ENCODE results near the gene CBY1. TPM values are rescaled to one million over a fixed set of nuclear protein-coding genes. Genes with fewer than 3 reads are reported as not detected.

Gene CBY1
- total and polyA plus RNA-seq, 4 donors, result 6.3 to 14.9 (median 8.9) TPM

DNA sequence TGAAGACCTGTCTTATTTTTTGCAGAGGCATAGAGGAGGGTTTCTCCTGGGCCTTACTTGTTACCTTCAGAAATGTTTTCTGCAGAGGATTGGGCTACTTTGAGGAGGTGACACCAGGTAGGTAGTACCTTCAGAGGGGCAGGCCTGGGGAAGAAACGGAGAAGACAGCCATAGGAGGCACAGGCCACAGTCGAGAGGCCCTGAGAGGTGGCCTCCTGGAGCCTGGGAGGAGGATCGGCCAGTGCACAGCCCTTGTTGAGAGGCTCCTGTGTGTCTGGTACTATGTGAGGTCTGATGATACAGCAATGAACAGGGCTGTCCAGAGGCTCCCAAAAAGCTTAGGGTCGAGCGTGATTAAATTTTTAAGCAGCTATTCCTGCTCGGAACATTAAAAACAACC is 60.8 kb downstream of the CBY1 start:
- no peak for TF ChIP-seq GABPA (IDR thresholded peaks at IDR 0.05 in 1 of 2, conservative IDR thresholded peaks at IDR 0.05 in 1 of 2)
- TF ChIP-seq MAX (IDR thresholded peaks at IDR 0.05), result no peak
- TF ChIP-seq, protein P1, sequence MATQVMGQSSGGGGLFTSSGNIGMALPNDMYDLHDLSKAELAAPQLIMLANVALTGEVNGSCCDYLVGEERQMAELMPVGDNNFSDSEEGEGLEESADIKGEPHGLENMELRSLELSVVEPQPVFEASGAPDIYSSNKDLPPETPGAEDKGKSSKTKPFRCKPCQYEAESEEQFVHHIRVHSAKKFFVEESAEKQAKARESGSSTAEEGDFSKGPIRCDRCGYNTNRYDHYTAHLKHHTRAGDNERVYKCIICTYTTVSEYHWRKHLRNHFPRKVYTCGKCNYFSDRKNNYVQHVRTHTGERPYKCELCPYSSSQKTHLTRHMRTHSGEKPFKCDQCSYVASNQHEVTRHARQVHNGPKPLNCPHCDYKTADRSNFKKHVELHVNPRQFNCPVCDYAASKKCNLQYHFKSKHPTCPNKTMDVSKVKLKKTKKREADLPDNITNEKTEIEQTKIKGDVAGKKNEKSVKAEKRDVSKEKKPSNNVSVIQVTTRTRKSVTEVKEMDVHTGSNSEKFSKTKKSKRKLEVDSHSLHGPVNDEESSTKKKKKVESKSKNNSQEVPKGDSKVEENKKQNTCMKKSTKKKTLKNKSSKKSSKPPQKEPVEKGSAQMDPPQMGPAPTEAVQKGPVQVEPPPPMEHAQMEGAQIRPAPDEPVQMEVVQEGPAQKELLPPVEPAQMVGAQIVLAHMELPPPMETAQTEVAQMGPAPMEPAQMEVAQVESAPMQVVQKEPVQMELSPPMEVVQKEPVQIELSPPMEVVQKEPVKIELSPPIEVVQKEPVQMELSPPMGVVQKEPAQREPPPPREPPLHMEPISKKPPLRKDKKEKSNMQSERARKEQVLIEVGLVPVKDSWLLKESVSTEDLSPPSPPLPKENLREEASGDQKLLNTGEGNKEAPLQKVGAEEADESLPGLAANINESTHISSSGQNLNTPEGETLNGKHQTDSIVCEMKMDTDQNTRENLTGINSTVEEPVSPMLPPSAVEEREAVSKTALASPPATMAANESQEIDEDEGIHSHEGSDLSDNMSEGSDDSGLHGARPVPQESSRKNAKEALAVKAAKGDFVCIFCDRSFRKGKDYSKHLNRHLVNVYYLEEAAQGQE (IDR thresholded peaks at IDR 0.05), result no peak
- no peak for TF ChIP-seq JUND (IDR thresholded peaks at IDR 0.05)
- TF ChIP-seq EGR1 (IDR thresholded peaks at IDR 0.05; ENCODE audit: low read depth in 2 of 2), result no peak
- no peak for TF ChIP-seq SP1 (IDR thresholded peaks at IDR 0.05)
- TF ChIP-seq RAD21 (IDR thresholded peaks at IDR 0.05), result no peak
- no peak for TF ChIP-seq CTCF (IDR thresholded peaks at IDR 0.05; ENCODE audit: low read depth, low read length, missing input control)
- no peak for TF ChIP-seq HNF4G (IDR thresholded peaks at IDR 0.05)
- TF ChIP-seq RXRA (IDR thresholded peaks at IDR 0.05), result no peak
- TF ChIP-seq, protein P2, sequence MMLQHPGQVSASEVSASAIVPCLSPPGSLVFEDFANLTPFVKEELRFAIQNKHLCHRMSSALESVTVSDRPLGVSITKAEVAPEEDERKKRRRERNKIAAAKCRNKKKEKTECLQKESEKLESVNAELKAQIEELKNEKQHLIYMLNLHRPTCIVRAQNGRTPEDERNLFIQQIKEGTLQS (IDR thresholded peaks at IDR 0.05), result no peak
- Histone ChIP-seq H3K4me1 (ENCODE audit: control insufficient read depth in 4 of 4, insufficient read depth in 4 of 4, low read length in 3 of 4) (no peaks in the 10 kb centered on the region), H3K27me3 (ENCODE audit: control insufficient read depth in 4 of 4, insufficient read depth in 4 of 4, low read length in 3 of 4) (no peaks in the 10 kb centered on the region), H3K4me3 (ENCODE audit: low read depth in 1 of 3, low read length in 3 of 3) (no peak overlapping the region), H3K36me3 (ENCODE audit: control insufficient read depth in 4 of 4, insufficient read depth in 3 of 4, low read depth in 1 of 4, low read length in 3 of 4) (peaks cover 7 to 39% (median 22%) of the 10 kb centered on the region in 4 donors), H3K9me3 (ENCODE audit: control insufficient read depth in 4 of 4, low read length in 3 of 4) (no peaks in the 10 kb centered on the region), H3K9ac (ENCODE audit: low read depth in 1 of 2, low read length in 2 of 2) (no peak overlapping the region), H3K27ac (ENCODE audit: low read depth in 1 of 2, low read length in 2 of 2) (no peak overlapping the region)
- 97% methylated on average over 6 of the region's 6 CpGs for WGBS
- DNase-seq (ENCODE audit: low spot score), result no peak

DNA sequence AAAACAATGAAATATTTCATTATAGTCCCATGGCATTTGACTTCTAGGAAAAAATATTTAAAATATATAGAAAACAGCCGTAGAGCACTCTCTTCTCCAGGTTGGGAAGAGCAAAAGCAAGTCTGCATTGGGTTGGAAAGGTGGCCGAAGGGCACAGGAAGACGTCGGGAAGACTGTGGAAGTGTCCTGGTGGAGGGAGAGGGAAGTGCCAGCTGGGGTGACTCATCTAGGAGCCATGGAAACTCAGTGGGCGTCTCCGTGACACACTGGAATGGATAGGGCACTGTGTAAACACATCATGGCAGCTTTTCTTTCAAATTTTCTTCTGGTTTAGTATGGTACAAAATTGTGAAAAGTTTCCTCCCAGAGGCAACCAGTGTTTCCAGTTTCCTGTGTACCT is 62.0 kb downstream of the CBY1 start:
- Histone ChIP-seq H3K9me3 (ENCODE audit: control insufficient read depth in 4 of 4, low read length in 3 of 4) (no peaks in the 10 kb centered on the region), H3K36me3 (ENCODE audit: control insufficient read depth in 4 of 4, insufficient read depth in 3 of 4, low read depth in 1 of 4, low read length in 3 of 4) (peaks cover 9 to 50% (median 33%) of the 10 kb centered on the region in 4 donors), H3K27ac (ENCODE audit: low read depth in 1 of 2, low read length in 2 of 2) (no peak overlapping the region), H3K27me3 (ENCODE audit: control insufficient read depth in 4 of 4, insufficient read depth in 4 of 4, low read length in 3 of 4) (no peaks in the 10 kb centered on the region), H3K9ac (ENCODE audit: low read depth in 1 of 2, low read length in 2 of 2) (no peak overlapping the region), H3K4me1 (ENCODE audit: control insufficient read depth in 4 of 4, insufficient read depth in 4 of 4, low read length in 3 of 4) (no peaks in the 10 kb centered on the region), H3K4me3 (ENCODE audit: low read depth in 1 of 3, low read length in 3 of 3) (no peak overlapping the region)
- peak; percentile 68 to 88 for TF ChIP-seq JUND (IDR thresholded peaks at IDR 0.05)
- TF ChIP-seq, protein P2 (IDR thresholded peaks at IDR 0.05), result no peak
- no peak for TF ChIP-seq TAF1 (conservative IDR thresholded peaks at IDR 0.05)
- no peak for TF ChIP-seq SP1 (IDR thresholded peaks at IDR 0.05)
- TF ChIP-seq YY1 (IDR thresholded peaks at IDR 0.05), result no peak
- TF ChIP-seq NR2F2 (IDR thresholded peaks at IDR 0.05), result no peak
- peak; percentile 41 for TF ChIP-seq CTCF (IDR thresholded peaks at IDR 0.05; ENCODE audit: low read depth, low read length, missing input control)
- no peak for DNase-seq (ENCODE audit: low spot score)
- 63% methylated on average over 6 of the region's 6 CpGs for WGBS
